ENCODE results near the gene NCOA7. TPM values are rescaled to one million over a fixed set of nuclear protein-coding genes. Genes with fewer than 3 reads are reported as not detected.

Gene NCOA7
- total and polyA plus RNA-seq, 9 of the 15 experiments (the other 6 are each of a cell fraction or from before 2014, with no cell fraction given), result 5.8 to 14.6 (median 9.3) TPM

- peak; percentile 29; the same call in 1 of the 2 replicates for TF ChIP-seq USF1 (CRISPR knock-in tag; IDR thresholded peaks at IDR 0.05)
- TF ChIP-seq ZNF24 (IDR thresholded peaks at IDR 0.05), result peak; percentile 89
- TF ChIP-seq SREBF2 (CRISPR knock-in tag; IDR thresholded peaks at IDR 0.05), result no peak
- no peak for TF ChIP-seq HDGF (IDR thresholded peaks at IDR 0.05)
- TF ChIP-seq SRSF7 (optimal IDR thresholded peaks at IDR 0.05; ENCODE audit: low read depth, low read length), result no peak
- TF ChIP-seq ZBTB1 (CRISPR knock-in tag; IDR thresholded peaks at IDR 0.05; ENCODE audit: borderline replicate concordance, low read depth), result peak; percentile 47; the same call in 1 of the 2 replicates
- TF ChIP-seq ZNF274 (IDR thresholded peaks at IDR 0.05; ENCODE audit: borderline replicate concordance, low read depth, low read length), result no peak
- peak; percentile 89 for TF ChIP-seq ARID4B (CRISPR knock-in tag; IDR thresholded peaks at IDR 0.05)
- TF ChIP-seq CREM (IDR thresholded peaks at IDR 0.05; ENCODE audit: low read depth), result peak; percentile 99
- peak; percentile 97 for TF ChIP-seq ZBTB12 (CRISPR knock-in tag; IDR thresholded peaks at IDR 0.05)
- TF ChIP-seq JUND (IDR thresholded peaks at IDR 0.05; ENCODE audit: borderline replicate concordance, low read depth, low read length), result peak; percentile 92
- TF ChIP-seq JUND (tag; IDR thresholded peaks at IDR 0.05; ENCODE audit: borderline replicate concordance, low read depth, low read length), result peak; percentile 70; the same call in 1 of the 3 replicates
- no peak for TF ChIP-seq ADNP (tag; IDR thresholded peaks at IDR 0.05)
- peak; percentile 55 for TF ChIP-seq KDM5B (IDR thresholded peaks at IDR 0.05; ENCODE audit: insufficient replicate concordance, low read depth, low read length)
- TF ChIP-seq SMARCC2 (IDR thresholded peaks at IDR 0.05; ENCODE audit: low read depth), result no peak
- TF ChIP-seq PHB (CRISPR knock-in tag; IDR thresholded peaks at IDR 0.05), result 0 out of 2 replicates have a peak, but pooled peaks have one; percentile 55
- no peak for TF ChIP-seq ZNF695 (CRISPR knock-in tag; IDR thresholded peaks at IDR 0.05)
- TF ChIP-seq ZZZ3 (IDR thresholded peaks at IDR 0.05), result no peak
- TF ChIP-seq SNRNP70 (optimal IDR thresholded peaks at IDR 0.05; ENCODE audit: low read depth, low read length), result no peak
- TF ChIP-seq, protein P1, sequence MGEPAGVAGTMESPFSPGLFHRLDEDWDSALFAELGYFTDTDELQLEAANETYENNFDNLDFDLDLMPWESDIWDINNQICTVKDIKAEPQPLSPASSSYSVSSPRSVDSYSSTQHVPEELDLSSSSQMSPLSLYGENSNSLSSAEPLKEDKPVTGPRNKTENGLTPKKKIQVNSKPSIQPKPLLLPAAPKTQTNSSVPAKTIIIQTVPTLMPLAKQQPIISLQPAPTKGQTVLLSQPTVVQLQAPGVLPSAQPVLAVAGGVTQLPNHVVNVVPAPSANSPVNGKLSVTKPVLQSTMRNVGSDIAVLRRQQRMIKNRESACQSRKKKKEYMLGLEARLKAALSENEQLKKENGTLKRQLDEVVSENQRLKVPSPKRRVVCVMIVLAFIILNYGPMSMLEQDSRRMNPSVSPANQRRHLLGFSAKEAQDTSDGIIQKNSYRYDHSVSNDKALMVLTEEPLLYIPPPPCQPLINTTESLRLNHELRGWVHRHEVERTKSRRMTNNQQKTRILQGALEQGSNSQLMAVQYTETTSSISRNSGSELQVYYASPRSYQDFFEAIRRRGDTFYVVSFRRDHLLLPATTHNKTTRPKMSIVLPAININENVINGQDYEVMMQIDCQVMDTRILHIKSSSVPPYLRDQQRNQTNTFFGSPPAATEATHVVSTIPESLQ (CRISPR knock-in tag; IDR thresholded peaks at IDR 0.05), result peak; percentile 72; the same call in 1 of the 2 replicates
Measured at GRCh38 chr6:125956506-125957390, 166.0 kb downstream of the NCOA7 start, which contains the start of gene HINT3 (continued).
